B cell (primary cell): ENCODE data around the gene CAMK2D.

Source experiments
- CTCF ChIP-seq: fragments of 200-600 bp; IDR thresholded peaks from one replicate; pipeline ENCODE4 v1.8.0; 2022; ENCODE audit warnings: antibody characterized with exemption, mild to moderate bottlenecking
- EZH2 ChIP-seq: IDR thresholded peaks from 2 replicates; pipeline ENCODE4 v1.6.1; 2012; ENCODE audit warnings: borderline replicate concordance, low read depth, mild to moderate bottlenecking, moderate library complexity, low read length; ENCODE audit not compliant: insufficient read depth, poor library complexity, severe bottlenecking

GRCh38 chr4:113586072-113586471, 175.5 kb downstream of the CAMK2D start:
- no peak for TF ChIP-seq CTCF
- no peak for TF ChIP-seq EZH2
